ENCODE data around the gene KRTAP9-3.
"Not testable (repeated sequence)": the region's sequence is repeated elsewhere in the genome, so short reads cannot be mapped to it uniquely, and the experiment has no call there.

Gene KRTAP9-3

GRCh38 chr17:41232399-41233105, at the start of gene KRTAP9-3:
Gene KRTAP9-3 (plus strand): TSS chr17:41232449. CDS start chr17:41232502, 53 bp downstream.
- not testable (repeated sequence) for H3K36me3 ChIP-seq (ENCODE audit: insufficient read depth, insufficient read length, low read length); DNase-seq (ENCODE audit: low read depth, low spot score)

GRCh38 chr17:41184480-41184961, 47.7 kb upstream of the KRTAP9-3 start, which contains the start of gene KRTAP4-1:
Gene KRTAP4-1 (minus strand): TSS chr17:41184911. CDS start chr17:41184854, 57 bp downstream.
- H3K4me1 ChIP-seq (ENCODE audit: insufficient read depth, insufficient read length): no peaks in the 10 kb centered on the region
- no peak for DNase-seq (ENCODE audit: low read depth, low spot score)
- H3K4me3 ChIP-seq (ENCODE audit: insufficient read length, low read depth): no peak within 1 kb of the TSS
- no peaks in the 10 kb centered on the region for H3K27me3 ChIP-seq (ENCODE audit: insufficient read depth, insufficient read length)
- TF ChIP-seq ZNF274 (IDR thresholded peaks at IDR 0.05; ENCODE audit: low read depth, low read length) (no peak), YY1 (IDR thresholded peaks at IDR 0.05; ENCODE audit: insufficient read depth, insufficient read length) (no peak), SUZ12 (IDR thresholded peaks at IDR 0.05; ENCODE audit: extremely low read depth, insufficient read depth, insufficient read length) (no peak)
- no peaks in the 10 kb centered on the region for H3K9me3 ChIP-seq (ENCODE audit: insufficient read depth, low read length)
- no peaks in the 10 kb centered on the region for H3K36me3 ChIP-seq (ENCODE audit: insufficient read depth, insufficient read length, low read length)
- H3K9ac ChIP-seq (ENCODE audit: insufficient read length, low read depth): no peak within 1 kb of the TSS

More at GRCh38 chr17:41232399-41233105, at the start of gene KRTAP9-3:
- H3K9ac ChIP-seq (ENCODE audit: insufficient read length, low read depth); H3K9me3 ChIP-seq (ENCODE audit: insufficient read depth, low read length); H3K4me1 ChIP-seq (ENCODE audit: insufficient read depth, insufficient read length); H3K4me3 ChIP-seq (ENCODE audit: insufficient read length, low read depth); H3K27me3 ChIP-seq (ENCODE audit: insufficient read depth, insufficient read length): not testable (repeated sequence)

GRCh38 chr17:41185001-41185400, 47.2 kb upstream of the KRTAP9-3 start:
- no peak for DNase-seq (ENCODE audit: low read depth, low spot score)
- TF ChIP-seq SUZ12 (IDR thresholded peaks at IDR 0.05; ENCODE audit: extremely low read depth, insufficient read depth, insufficient read length): no peak
- H3K36me3 ChIP-seq (ENCODE audit: insufficient read depth, insufficient read length, low read length): no peaks in the 10 kb centered on the region

GRCh38 chr17:41186872-41187271, 45.4 kb upstream of the KRTAP9-3 start:
- H3K9ac ChIP-seq (ENCODE audit: insufficient read length, low read depth): no peak overlapping the region
- H3K4me3 ChIP-seq (ENCODE audit: insufficient read length, low read depth): no peak overlapping the region
- TF ChIP-seq ZNF274 (IDR thresholded peaks at IDR 0.05; ENCODE audit: low read depth, low read length) (no peak), SUZ12 (IDR thresholded peaks at IDR 0.05; ENCODE audit: extremely low read depth, insufficient read depth, insufficient read length) (no peak), YY1 (IDR thresholded peaks at IDR 0.05; ENCODE audit: insufficient read depth, insufficient read length) (no peak)
- H3K9me3 ChIP-seq (ENCODE audit: insufficient read depth, low read length): no peaks in the 10 kb centered on the region
- no peak for DNase-seq (ENCODE audit: low read depth, low spot score)
- H3K4me1 ChIP-seq (ENCODE audit: insufficient read depth, insufficient read length): no peaks in the 10 kb centered on the region
- H3K36me3 ChIP-seq (ENCODE audit: insufficient read depth, insufficient read length, low read length): no peaks in the 10 kb centered on the region
- no peaks in the 10 kb centered on the region for H3K27me3 ChIP-seq (ENCODE audit: insufficient read depth, insufficient read length)

More at GRCh38 chr17:41185001-41185400, 47.2 kb upstream of the KRTAP9-3 start:
- Histone ChIP-seq H3K9ac (ENCODE audit: insufficient read length, low read depth) (no peak overlapping the region), H3K4me3 (ENCODE audit: insufficient read length, low read depth) (no peak overlapping the region), H3K4me1 (ENCODE audit: insufficient read depth, insufficient read length) (no peaks in the 10 kb centered on the region), H3K27me3 (ENCODE audit: insufficient read depth, insufficient read length) (no peaks in the 10 kb centered on the region), H3K9me3 (ENCODE audit: insufficient read depth, low read length) (no peaks in the 10 kb centered on the region)

- H3K9ac ChIP-seq (ENCODE audit: insufficient read length, low read depth); H3K27me3 ChIP-seq (ENCODE audit: insufficient read depth, insufficient read length): not testable (repeated sequence)
Observed at GRCh38 chr17:41189837-41190318, 42.4 kb upstream of the KRTAP9-3 start, which contains the start of gene KRTAP9-1. Gene KRTAP9-1 (plus strand): TSS chr17:41189887. CDS start chr17:41189887, 0 bp downstream.

GRCh38 chr17:41190328-41190727, 41.9 kb upstream of the KRTAP9-3 start:
- no peak for TF ChIP-seq SUZ12 (IDR thresholded peaks at IDR 0.05; ENCODE audit: extremely low read depth, insufficient read depth, insufficient read length)
- TF ChIP-seq YY1 (IDR thresholded peaks at IDR 0.05; ENCODE audit: insufficient read depth, insufficient read length): no peak
- no peak for TF ChIP-seq ZNF274 (IDR thresholded peaks at IDR 0.05; ENCODE audit: low read depth, low read length)
- H3K9me3 ChIP-seq (ENCODE audit: insufficient read depth, low read length): 0 out of 2 replicates have a peak, but pooled peaks cover 3% of the 10 kb centered on the region
- H3K27me3 ChIP-seq (ENCODE audit: insufficient read depth, insufficient read length): no peaks in the 10 kb centered on the region
- no peaks in the 10 kb centered on the region for H3K4me1 ChIP-seq (ENCODE audit: insufficient read depth, insufficient read length)
- H3K9ac ChIP-seq (ENCODE audit: insufficient read length, low read depth): no peak overlapping the region
- H3K36me3 ChIP-seq (ENCODE audit: insufficient read depth, insufficient read length, low read length): no peaks in the 10 kb centered on the region
- H3K4me3 ChIP-seq (ENCODE audit: insufficient read length, low read depth): no peak overlapping the region
- no peak for DNase-seq (ENCODE audit: low read depth, low spot score)

More at GRCh38 chr17:41189837-41190318, 42.4 kb upstream of the KRTAP9-3 start, which contains the start of gene KRTAP9-1:
- not testable (repeated sequence) for H3K36me3 ChIP-seq (ENCODE audit: insufficient read depth, insufficient read length, low read length); DNase-seq (ENCODE audit: low read depth, low spot score); H3K4me3 ChIP-seq (ENCODE audit: insufficient read length, low read depth); H3K4me1 ChIP-seq (ENCODE audit: insufficient read depth, insufficient read length); H3K9me3 ChIP-seq (ENCODE audit: insufficient read depth, low read length)

GRCh38 chr17:41196068-41196467, 36.2 kb upstream of the KRTAP9-3 start:
- H3K4me3 ChIP-seq (ENCODE audit: insufficient read length, low read depth): no peak overlapping the region
- no peaks in the 10 kb centered on the region for H3K27me3 ChIP-seq (ENCODE audit: insufficient read depth, insufficient read length)
- peaks cover 3% of the 10 kb centered on the region; the same call in 1 of the 2 replicates for H3K9me3 ChIP-seq (ENCODE audit: insufficient read depth, low read length)
- H3K4me1 ChIP-seq (ENCODE audit: insufficient read depth, insufficient read length): no peaks in the 10 kb centered on the region
- H3K36me3 ChIP-seq (ENCODE audit: insufficient read depth, insufficient read length, low read length): no peaks in the 10 kb centered on the region
- TF ChIP-seq SUZ12 (IDR thresholded peaks at IDR 0.05; ENCODE audit: extremely low read depth, insufficient read depth, insufficient read length) (no peak), ZNF274 (IDR thresholded peaks at IDR 0.05; ENCODE audit: low read depth, low read length) (no peak)
- DNase-seq (ENCODE audit: low read depth, low spot score): no peak
- H3K9ac ChIP-seq (ENCODE audit: insufficient read length, low read depth): no peak overlapping the region

All from NT2/D1 (cell line).